Measurements from ENCODE around the gene ZFP14. TPM values are rescaled to one million over a fixed set of nuclear protein-coding genes. Genes with fewer than 3 reads are reported as not detected.
A peak's percentile ranks its signal among the peaks of the same experiment; 100 is the strongest.
"Not testable (repeated sequence)": the region's sequence is repeated elsewhere in the genome, so short reads cannot be mapped to it uniquely, and the experiment has no call there.

ZFP14 gene
- total RNA-seq, 2 donors from 2014 or later, result 1.3 to 1.5 TPM

GRCh38 chr19:36363845-36364244 lies 15.2 kb downstream of the ZFP14 start:
- DNase-seq (ENCODE audit: low spot score), result no peak
- Histone ChIP-seq H3K36me3 (peaks cover 48% of the 10 kb centered on the region), H3K4me3 (no peak overlapping the region), H3K27me3 (no peaks in the 10 kb centered on the region), H3K4me1 (no peaks in the 10 kb centered on the region), H3K27ac (no peak overlapping the region), H3K9me3 (no peaks in the 10 kb centered on the region)
- TF ChIP-seq CTCF (IDR thresholded peaks at IDR 0.05), result no peak

- no peak for TF ChIP-seq CTCF (IDR thresholded peaks at IDR 0.05)
- H3K4me1 ChIP-seq, result no peaks in the 10 kb centered on the region
- peaks cover 3 to 68% of the 10 kb centered on the region in 2 donors for H3K9me3 ChIP-seq
- no peak for DNase-seq (ENCODE audit: low spot score)
- no peak overlapping the region for H3K27ac ChIP-seq
- H3K27me3 ChIP-seq, result no peaks in the 10 kb centered on the region
- H3K36me3 ChIP-seq, result peaks cover 23% of the 10 kb centered on the region
- H3K4me3 ChIP-seq, result no peak overlapping the region
These were observed 38.1 kb downstream of the ZFP14 start for GRCh38 chr19:36340786-36341372.

- Histone ChIP-seq H3K4me3 (peak overlapping the region; percentile 75 to 89), H3K27ac (peak overlapping the region; percentile 42 to 51), H3K4me1 (peaks cover 0 to 18% of the 10 kb centered on the region in 2 donors), H3K27me3 (no peaks in the 10 kb centered on the region), H3K36me3 (peaks cover 10% of the 10 kb centered on the region), H3K9me3 (no peaks in the 10 kb centered on the region)
- DNase-seq (ENCODE audit: low spot score), result peak; percentile 88
- TF ChIP-seq CTCF (IDR thresholded peaks at IDR 0.05), result no peak
These were observed 47.4 kb downstream of the ZFP14 start for GRCh38 chr19:36331353-36332228.

GRCh38 chr19:36330216-36330615 lies 48.8 kb downstream of the ZFP14 start:
- TF ChIP-seq CTCF (IDR thresholded peaks at IDR 0.05), result no peak
- H3K27ac ChIP-seq, result no peak overlapping the region
- H3K4me1 ChIP-seq, result peaks cover 0 to 18% of the 10 kb centered on the region in 2 donors
- H3K27me3 ChIP-seq, result no peaks in the 10 kb centered on the region
- no peak for DNase-seq (ENCODE audit: low spot score)
- H3K9me3 ChIP-seq, result no peaks in the 10 kb centered on the region
- H3K4me3 ChIP-seq, result no peak overlapping the region
- peaks cover 24% of the 10 kb centered on the region for H3K36me3 ChIP-seq

- not testable (repeated sequence) for H3K4me3 ChIP-seq; H3K9me3 ChIP-seq; H3K27ac ChIP-seq; H3K27me3 ChIP-seq; DNase-seq (ENCODE audit: low spot score)
- H3K36me3 ChIP-seq, result peaks cover 24% of the 10 kb centered on the region
- peaks cover 0 to 18% of the 10 kb centered on the region in 2 donors for H3K4me1 ChIP-seq
These were observed 49.5 kb downstream of the ZFP14 start for GRCh38 chr19:36329534-36329933.

GRCh38 chr19:36326649-36327048 lies 52.4 kb downstream of the ZFP14 start:
- H3K4me1 ChIP-seq, result peaks cover 0 to 12% of the 10 kb centered on the region in 2 donors
- H3K27ac ChIP-seq; H3K27me3 ChIP-seq; H3K4me3 ChIP-seq; DNase-seq (ENCODE audit: low spot score); H3K9me3 ChIP-seq: not testable (repeated sequence)
- H3K36me3 ChIP-seq, result peaks cover 24% of the 10 kb centered on the region

DNA sequence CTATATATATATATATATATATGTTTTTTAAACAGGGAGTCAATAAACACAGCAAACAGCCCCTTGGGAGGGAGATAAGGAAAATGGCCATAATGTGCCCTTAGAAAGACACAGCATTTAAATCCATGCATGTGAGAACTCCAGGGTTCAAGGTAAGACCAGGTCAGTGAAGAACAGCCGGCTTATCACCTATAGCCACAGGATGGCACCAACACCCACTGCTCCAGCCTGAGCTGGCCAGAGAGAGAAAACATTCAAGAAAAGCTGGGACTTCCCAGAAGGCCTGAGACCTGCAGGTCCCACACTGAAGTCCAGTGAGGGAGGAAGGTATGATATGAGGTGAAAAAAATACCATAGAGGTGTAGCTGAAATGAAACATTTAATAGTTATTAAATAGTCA lies 63.8 kb downstream of the ZFP14 start:
- not testable (repeated sequence) for H3K27ac ChIP-seq; DNase-seq (ENCODE audit: low spot score); H3K9me3 ChIP-seq; H3K27me3 ChIP-seq; H3K36me3 ChIP-seq; H3K4me1 ChIP-seq; H3K4me3 ChIP-seq

DNA sequence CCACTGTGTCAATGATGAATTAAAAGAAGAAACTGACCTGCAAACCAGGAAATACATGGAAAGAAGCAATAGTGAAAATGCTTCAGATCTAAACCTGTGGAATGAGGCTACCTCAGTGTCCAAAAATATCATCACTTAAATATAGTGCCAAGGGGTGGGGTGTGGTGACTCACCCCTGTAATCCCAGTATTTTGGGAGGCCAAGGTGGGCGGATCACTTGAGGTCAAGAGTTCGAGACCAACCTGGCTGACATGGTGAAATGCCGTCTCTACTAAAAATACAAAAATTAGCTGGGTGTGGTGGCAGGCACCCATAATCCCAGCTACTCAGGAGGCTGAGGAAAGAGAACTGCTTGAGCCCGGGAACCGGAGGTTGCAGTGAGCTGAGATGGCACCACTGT lies 64.9 kb downstream of the ZFP14 start:
- not testable (repeated sequence) for H3K27me3 ChIP-seq; H3K27ac ChIP-seq; H3K4me1 ChIP-seq; H3K36me3 ChIP-seq; H3K4me3 ChIP-seq; DNase-seq (ENCODE audit: low spot score); H3K9me3 ChIP-seq

DNA sequence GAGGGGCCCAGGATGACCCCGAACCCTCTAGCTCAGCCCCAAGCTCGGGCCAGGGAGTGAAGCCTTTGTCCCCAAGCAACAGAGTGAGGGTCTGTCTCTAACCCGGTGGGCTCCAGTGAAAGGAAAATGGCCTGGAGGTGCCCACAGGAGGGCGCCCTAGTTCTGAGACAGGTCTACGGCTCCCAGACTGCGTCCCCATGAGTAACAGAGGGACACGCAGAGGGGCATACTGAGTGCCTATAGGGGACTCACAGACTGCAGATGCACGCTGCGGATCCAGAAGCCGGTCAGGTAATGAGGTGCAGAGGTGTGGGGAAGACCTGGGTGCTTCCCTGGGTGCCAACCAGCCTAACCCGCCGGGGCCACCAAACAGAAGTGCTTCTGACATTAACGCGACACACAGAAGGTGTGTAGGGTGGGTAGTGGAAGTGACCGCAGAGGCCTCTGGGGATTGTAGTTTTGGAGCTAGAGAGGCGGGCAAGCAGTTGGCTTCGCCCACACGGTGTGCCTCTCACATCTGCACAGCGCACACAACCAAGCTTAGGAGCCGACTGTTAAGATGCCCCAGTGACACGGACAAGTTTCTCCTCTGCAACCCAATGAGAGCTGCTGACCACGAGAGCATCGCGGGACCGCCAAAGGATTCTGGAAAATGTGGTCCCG lies 67.8 kb downstream of the ZFP14 start:
- not testable (repeated sequence) for H3K4me1 ChIP-seq; H3K36me3 ChIP-seq; H3K9me3 ChIP-seq; H3K4me3 ChIP-seq; H3K27ac ChIP-seq; H3K27me3 ChIP-seq; DNase-seq (ENCODE audit: low spot score)

DNA sequence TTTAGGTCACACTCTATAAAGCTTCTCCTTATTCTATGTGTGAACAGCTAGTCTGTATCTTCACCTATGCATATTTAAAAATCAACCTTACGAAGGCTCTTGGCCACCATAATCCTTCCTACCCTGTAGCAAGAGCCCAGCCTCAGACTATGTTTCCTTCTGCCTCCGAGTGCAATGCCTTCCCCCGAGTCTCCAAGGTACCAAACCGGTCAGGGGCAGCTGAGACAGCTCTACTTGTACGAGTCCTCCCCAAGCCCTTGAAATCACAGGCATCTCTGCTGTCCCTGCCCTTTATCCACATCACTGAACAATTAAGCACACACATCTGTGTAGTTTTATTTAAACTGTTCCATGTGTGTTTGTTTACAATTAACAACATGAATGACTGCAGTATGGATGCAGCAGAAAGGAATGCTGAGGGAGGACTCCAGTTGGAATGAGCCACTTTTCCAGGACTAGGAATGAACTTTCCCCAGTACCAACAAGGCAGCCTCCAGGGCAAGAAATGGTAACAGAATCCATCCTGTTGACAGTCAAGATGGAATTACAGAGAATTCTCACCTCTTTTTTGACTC lies 68.5 kb downstream of the ZFP14 start:
- not testable (repeated sequence) for H3K36me3 ChIP-seq; H3K4me3 ChIP-seq; H3K27ac ChIP-seq; H3K27me3 ChIP-seq; H3K9me3 ChIP-seq; H3K4me1 ChIP-seq; DNase-seq (ENCODE audit: low spot score)

Measured in right atrium auricular region (tissue), 2 donors.